Liver (tissue), 3 donors: ENCODE results near the gene RPL21.

Experiments
- EGR1 ChIP-seq, 2 donors: IDR thresholded peaks; 2 replicates each; pipeline ENCODE4 v1.6.1; 2016 to 2018; ENCODE audit warnings: antibody characterized with exemption in 2 of 2, low read depth in 2 of 2
- GABPA ChIP-seq, 2 donors: IDR thresholded peaks in 1 of 2; conservative IDR thresholded peaks in 1 of 2; 2 replicates each; pipeline ENCODE4 v1.6.1; 2016; ENCODE audit warnings: antibody characterized with exemption in 2 of 2, mild to moderate bottlenecking in 1 of 2, moderate library complexity in 1 of 2
- HNF4G ChIP-seq: IDR thresholded peaks from 2 replicates; pipeline ENCODE4 v1.6.1; 2016; ENCODE audit warnings: antibody characterized with exemption
- JUND ChIP-seq, 2 donors: IDR thresholded peaks; 2 replicates each; pipeline ENCODE4 v1.6.1; 2016; ENCODE audit warnings: antibody characterized with exemption in 2 of 2
- RAD21 ChIP-seq, 2 donors: IDR thresholded peaks; 2 replicates each; pipeline ENCODE4 v1.6.1; 2016; ENCODE audit warnings: antibody characterized with exemption in 2 of 2, mild to moderate bottlenecking in 2 of 2
- RXRA ChIP-seq, 2 donors: IDR thresholded peaks; 2 replicates each; pipeline ENCODE4 v1.6.1; 2017 to 2018; ENCODE audit warnings: antibody characterized with exemption in 2 of 2, mild to moderate bottlenecking in 1 of 2
- TAF1 ChIP-seq: conservative IDR thresholded peaks from 2 replicates; pipeline ENCODE4 v1.6.1; 2016; ENCODE audit warnings: antibody characterized with exemption, mild to moderate bottlenecking
- YY1 ChIP-seq: IDR thresholded peaks from 2 replicates; pipeline ENCODE4 v1.6.1; 2016; ENCODE audit warnings: antibody characterized with exemption, mild to moderate bottlenecking
- TF ChIP-seq, protein P1 (sequence below): IDR thresholded peaks from 2 replicates; pipeline ENCODE4 v1.6.1; 2016; ENCODE audit warnings: antibody characterized with exemption, mild to moderate bottlenecking
- TF ChIP-seq, protein P2 (sequence below): fragments of 150-350 bp; IDR thresholded peaks from 2 replicates; pipeline ENCODE4 v1.5.1; 2017; ENCODE audit warnings: improper control_type of control experiment, low read depth, low read length; ENCODE audit not compliant: missing input control
- TF ChIP-seq, protein P3 (sequence below): IDR thresholded peaks from 2 replicates; pipeline ENCODE4 v1.6.1; 2016; ENCODE audit warnings: antibody characterized with exemption
- TF ChIP-seq, protein P4 (sequence below): IDR thresholded peaks from 2 replicates; pipeline ENCODE4 v1.6.1; 2016; ENCODE audit warnings: antibody characterized with exemption
- TF ChIP-seq, protein P5 (sequence below): IDR thresholded peaks from 2 replicates; pipeline ENCODE4 v1.6.1; 2016; ENCODE audit warnings: antibody characterized with exemption
- donor health status: healthy.
- donor health status: healthy.

DNA sequence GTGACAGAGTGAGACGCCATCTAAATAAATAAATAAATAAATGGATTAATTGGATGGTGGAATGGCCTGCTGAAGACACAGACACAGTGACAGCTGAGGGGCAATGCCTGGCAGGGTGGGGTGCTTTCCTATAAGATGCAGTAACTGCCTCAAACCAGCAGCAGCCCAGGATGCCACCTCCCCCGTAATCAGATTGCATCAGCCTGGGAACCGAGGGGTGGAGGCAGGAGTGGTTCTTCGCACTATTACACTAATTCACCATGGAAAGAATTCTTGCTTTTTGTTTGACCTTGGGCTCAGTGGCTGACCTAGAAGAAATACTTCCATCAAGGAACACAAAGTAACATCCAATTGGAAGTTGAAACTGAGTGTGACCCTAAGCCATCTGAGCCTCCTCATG is 48.2 kb upstream of the RPL21 start:
- TF ChIP-seq, protein P1, sequence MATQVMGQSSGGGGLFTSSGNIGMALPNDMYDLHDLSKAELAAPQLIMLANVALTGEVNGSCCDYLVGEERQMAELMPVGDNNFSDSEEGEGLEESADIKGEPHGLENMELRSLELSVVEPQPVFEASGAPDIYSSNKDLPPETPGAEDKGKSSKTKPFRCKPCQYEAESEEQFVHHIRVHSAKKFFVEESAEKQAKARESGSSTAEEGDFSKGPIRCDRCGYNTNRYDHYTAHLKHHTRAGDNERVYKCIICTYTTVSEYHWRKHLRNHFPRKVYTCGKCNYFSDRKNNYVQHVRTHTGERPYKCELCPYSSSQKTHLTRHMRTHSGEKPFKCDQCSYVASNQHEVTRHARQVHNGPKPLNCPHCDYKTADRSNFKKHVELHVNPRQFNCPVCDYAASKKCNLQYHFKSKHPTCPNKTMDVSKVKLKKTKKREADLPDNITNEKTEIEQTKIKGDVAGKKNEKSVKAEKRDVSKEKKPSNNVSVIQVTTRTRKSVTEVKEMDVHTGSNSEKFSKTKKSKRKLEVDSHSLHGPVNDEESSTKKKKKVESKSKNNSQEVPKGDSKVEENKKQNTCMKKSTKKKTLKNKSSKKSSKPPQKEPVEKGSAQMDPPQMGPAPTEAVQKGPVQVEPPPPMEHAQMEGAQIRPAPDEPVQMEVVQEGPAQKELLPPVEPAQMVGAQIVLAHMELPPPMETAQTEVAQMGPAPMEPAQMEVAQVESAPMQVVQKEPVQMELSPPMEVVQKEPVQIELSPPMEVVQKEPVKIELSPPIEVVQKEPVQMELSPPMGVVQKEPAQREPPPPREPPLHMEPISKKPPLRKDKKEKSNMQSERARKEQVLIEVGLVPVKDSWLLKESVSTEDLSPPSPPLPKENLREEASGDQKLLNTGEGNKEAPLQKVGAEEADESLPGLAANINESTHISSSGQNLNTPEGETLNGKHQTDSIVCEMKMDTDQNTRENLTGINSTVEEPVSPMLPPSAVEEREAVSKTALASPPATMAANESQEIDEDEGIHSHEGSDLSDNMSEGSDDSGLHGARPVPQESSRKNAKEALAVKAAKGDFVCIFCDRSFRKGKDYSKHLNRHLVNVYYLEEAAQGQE = no peak
- TF ChIP-seq RAD21 (IDR thresholded peaks at IDR 0.05) = no peak
- TF ChIP-seq, protein P2, sequence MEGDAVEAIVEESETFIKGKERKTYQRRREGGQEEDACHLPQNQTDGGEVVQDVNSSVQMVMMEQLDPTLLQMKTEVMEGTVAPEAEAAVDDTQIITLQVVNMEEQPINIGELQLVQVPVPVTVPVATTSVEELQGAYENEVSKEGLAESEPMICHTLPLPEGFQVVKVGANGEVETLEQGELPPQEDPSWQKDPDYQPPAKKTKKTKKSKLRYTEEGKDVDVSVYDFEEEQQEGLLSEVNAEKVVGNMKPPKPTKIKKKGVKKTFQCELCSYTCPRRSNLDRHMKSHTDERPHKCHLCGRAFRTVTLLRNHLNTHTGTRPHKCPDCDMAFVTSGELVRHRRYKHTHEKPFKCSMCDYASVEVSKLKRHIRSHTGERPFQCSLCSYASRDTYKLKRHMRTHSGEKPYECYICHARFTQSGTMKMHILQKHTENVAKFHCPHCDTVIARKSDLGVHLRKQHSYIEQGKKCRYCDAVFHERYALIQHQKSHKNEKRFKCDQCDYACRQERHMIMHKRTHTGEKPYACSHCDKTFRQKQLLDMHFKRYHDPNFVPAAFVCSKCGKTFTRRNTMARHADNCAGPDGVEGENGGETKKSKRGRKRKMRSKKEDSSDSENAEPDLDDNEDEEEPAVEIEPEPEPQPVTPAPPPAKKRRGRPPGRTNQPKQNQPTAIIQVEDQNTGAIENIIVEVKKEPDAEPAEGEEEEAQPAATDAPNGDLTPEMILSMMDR = no peak
- TF ChIP-seq GABPA (IDR thresholded peaks at IDR 0.05 in 1 of 2, conservative IDR thresholded peaks at IDR 0.05 in 1 of 2) = no peak
- TF ChIP-seq HNF4G = no peak
- no peak for TF ChIP-seq RXRA (IDR thresholded peaks at IDR 0.05)
- TF ChIP-seq, protein P3, sequence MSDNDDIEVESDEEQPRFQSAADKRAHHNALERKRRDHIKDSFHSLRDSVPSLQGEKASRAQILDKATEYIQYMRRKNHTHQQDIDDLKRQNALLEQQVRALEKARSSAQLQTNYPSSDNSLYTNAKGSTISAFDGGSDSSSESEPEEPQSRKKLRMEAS = no peak
- TF ChIP-seq EGR1 (IDR thresholded peaks at IDR 0.05; ENCODE audit: low read depth in 2 of 2) = no peak
- TF ChIP-seq YY1 = no peak
- TF ChIP-seq, protein P4, sequence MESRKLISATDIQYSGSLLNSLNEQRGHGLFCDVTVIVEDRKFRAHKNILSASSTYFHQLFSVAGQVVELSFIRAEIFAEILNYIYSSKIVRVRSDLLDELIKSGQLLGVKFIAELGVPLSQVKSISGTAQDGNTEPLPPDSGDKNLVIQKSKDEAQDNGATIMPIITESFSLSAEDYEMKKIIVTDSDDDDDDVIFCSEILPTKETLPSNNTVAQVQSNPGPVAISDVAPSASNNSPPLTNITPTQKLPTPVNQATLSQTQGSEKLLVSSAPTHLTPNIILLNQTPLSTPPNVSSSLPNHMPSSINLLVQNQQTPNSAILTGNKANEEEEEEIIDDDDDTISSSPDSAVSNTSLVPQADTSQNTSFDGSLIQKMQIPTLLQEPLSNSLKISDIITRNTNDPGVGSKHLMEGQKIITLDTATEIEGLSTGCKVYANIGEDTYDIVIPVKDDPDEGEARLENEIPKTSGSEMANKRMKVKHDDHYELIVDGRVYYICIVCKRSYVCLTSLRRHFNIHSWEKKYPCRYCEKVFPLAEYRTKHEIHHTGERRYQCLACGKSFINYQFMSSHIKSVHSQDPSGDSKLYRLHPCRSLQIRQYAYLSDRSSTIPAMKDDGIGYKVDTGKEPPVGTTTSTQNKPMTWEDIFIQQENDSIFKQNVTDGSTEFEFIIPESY = no peak
- TF ChIP-seq, protein P5, sequence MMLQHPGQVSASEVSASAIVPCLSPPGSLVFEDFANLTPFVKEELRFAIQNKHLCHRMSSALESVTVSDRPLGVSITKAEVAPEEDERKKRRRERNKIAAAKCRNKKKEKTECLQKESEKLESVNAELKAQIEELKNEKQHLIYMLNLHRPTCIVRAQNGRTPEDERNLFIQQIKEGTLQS = no peak
- TF ChIP-seq TAF1 = no peak
- no peak for TF ChIP-seq JUND (IDR thresholded peaks at IDR 0.05)
